GM21381 (cell line): Measurements from ENCODE around the gene EHF.
A peak's percentile ranks its signal among the peaks of the same experiment; 100 is the strongest.

ENCODE experiments used
- ATAC-seq: cut with Tn5 transposase; IDR thresholded peaks from one replicate; pipeline ENCODE4 v1.9.1; 2021; ENCODE audit warnings: mild to moderate bottlenecking, moderate library complexity; ENCODE audit not compliant: unreplicated experiment

EHF gene

DNA sequence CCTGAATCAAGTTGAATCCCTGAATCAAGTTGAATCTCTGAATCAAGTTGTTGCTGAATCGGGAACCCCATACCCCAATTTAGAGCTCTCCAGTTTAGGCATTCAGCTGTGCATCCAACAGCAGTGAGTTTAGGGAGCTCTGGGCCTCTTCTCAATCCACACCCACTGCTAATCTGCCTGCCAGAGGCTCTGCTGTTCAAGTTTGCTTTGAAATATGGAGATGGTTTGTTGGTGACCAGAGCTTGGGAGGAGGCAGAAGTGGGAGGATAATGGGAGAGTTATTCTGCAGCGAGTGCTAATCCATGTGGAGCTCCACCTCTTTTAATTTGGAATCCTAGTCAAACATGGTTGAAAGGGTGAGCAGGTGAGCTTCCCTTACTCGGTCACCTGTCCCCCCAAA, 22.4 kb downstream of the EHF start:
- no peak for ATAC-seq

DNA sequence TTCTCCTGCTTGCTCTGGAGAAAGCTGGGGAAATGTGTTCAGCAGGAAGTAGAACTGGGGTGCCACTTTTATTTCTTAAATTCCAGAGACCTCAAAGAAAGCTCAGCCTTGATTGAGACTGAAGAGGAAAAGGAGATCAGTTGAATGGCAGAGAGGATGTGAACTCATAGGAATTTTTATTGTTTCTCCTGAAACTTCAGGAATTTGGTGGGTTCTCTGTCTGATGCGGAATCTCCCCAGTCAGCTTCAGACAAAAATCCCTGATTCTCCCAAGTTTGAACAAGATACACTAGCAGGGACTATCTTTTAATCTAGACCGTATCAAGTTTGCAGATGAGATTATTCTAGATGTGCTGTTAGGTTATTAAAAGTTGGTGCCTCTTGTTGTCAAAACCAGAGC, 23.0 kb downstream of the EHF start:
- no peak for ATAC-seq

DNA sequence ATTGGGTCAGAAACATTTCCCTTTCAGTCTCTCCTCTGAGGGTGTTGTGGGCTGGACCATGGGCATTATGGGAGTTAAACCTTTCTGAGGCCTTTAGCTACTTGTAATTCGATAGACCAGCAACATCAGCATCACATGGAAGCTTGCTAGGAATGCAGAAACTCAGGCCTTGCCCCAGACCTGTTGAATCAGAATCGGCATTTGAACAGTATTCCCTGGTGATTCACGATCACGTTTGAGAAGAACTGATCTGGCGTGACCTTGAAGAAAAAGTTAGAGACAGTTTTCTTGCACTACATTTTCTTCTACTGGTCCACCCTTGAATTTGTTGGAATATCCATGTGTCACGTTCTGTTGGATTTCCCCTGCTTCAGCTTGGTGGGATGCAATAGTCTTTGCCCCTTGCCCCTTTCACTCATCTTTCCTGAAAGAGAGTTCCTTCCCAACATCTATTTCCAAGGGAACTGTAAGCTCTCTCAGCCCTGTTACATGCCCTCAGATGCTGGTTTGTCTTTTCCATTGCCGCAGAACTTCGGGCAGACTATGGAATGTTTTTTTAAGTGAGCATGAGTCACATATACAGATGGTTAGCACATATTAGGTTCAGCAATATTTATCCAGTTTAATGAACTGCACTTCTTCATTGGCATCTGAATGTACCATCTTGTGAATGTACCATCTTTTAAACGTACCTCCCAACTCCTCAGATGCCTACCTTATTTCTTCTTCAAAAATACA, 23.9 kb downstream of the EHF start:
- no peak for ATAC-seq

DNA sequence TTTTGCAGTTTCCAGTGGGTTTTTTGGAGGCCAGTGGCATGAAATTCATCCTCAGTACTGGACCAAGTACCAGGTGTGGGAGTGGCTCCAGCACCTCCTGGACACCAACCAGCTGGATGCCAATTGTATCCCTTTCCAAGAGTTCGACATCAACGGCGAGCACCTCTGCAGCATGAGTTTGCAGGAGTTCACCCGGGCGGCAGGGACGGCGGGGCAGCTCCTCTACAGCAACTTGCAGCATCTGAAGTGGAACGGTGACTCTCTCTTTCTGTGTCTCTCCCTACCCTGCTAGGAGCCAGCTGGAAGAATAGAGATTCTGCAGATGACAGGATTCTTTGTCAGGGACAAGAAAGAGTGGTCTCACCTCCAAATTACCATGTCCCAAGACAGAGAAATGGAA, 25.5 kb downstream of the EHF start:
- ATAC-seq: no peak

DNA sequence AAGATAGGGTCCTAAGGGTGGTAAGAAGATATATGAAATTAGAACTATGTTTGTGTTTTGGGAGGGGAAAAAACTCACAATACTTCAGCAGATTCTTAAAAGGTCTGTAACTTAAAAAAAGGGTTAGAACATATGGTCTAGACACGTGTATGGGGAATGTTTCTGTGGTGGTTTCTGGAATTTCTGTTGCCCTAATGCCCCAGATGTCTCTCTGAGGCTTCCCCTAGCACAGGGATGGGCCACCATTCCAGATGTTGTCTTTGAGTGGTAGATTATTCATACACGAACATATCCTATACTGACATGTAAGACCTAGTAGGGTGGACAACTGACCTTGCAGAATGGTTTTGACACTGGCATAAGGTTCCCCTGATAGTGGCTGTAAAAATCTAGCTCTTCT, 26.2 kb downstream of the EHF start:
- no peak for ATAC-seq

DNA sequence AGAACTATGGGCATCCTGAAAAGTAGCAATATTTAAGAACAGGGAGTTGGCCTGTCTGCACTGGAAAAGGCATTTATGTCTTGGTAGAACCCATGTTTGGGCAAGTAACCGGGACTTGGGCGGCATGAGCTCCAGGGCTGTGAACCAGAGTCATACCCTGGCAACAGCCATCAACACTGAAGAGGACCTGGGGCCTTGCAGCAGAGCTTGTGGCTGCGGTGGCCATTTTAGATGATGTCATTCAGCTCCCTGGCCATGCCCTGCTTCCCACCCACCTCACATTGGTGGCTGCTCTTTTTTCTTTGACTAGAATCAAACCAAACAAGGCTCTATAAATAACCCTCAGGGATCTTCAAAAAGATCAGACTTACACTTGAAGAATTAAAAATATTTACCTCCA, 26.6 kb downstream of the EHF start:
- ATAC-seq: no peak

DNA sequence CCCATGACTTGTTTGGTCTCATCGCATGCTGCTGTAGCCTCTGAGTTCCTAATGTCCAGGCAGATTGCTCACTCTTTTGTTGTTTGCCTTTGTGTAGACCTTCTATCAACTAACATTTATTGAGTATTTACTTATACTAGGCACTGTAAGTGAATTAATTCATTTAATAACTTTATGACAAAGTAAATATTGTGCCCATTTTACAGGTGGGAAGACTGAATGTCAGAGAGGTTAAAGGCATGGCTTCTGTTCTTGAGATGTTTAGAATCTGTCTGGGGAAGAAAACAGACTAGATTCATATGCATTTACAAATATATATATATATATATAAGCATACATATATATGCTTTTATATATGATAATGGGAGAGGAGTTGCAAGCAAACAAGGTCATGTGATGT, 27.1 kb downstream of the EHF start:
- ATAC-seq: no peak

DNA sequence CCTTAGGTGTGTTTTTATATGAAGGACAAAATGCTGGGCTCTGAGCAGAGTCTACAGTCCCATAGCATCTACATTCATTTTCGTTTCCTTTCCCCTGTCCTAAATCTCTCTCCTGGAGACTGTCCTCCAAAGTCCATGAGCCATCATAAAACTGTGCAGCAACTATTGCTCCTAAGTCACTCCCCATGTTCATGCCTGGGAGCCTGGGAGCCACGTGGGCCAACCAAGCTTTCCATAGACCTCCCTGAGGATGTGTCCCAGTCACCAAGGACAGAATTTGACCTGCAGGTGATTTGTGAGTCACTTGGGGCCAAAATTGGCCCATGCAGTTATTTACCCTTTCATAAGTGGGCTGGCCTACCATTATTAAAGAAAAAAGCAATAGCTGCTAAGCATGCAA, 28.7 kb downstream of the EHF start:
- ATAC-seq: no peak

DNA sequence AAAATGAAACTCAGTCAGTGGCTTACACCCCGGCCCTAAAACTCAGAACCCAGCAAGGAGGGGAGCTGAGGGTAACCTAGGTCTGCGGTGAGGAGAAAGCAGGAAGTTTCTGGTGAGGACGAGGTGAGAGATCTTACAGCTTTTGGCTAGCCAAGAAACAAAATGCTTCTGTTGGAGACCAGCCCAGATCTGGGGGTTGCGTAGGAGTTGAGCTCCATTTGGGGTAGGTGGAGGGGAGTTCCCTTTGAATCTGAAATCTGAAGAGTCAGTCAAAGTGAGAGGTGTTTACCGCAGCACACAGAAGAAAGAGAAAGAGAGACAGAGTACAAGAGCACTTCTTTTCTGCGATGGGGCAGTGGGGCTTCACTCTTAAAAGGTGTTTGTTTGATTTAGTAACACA, 29.6 kb downstream of the EHF start:
- peak; percentile 93 for ATAC-seq

DNA sequence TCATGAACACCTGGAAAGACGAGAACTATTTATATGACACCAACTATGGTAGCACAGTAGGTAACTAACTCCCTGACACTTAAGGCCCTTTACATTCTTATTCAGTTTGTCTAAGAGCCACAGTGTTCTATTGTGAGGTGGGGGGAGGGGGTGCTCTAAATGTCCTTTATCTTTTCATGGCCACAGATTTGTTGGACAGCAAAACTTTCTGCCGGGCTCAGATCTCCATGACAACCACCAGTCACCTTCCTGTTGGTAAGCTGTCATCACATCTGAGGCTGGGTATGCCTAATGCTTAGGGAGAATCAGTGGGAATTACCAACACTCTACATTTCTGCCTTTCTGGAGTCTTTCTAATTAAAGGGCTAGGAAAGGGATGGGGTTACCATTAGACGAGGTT, 30.7 kb downstream of the EHF start:
- ATAC-seq: no peak

DNA sequence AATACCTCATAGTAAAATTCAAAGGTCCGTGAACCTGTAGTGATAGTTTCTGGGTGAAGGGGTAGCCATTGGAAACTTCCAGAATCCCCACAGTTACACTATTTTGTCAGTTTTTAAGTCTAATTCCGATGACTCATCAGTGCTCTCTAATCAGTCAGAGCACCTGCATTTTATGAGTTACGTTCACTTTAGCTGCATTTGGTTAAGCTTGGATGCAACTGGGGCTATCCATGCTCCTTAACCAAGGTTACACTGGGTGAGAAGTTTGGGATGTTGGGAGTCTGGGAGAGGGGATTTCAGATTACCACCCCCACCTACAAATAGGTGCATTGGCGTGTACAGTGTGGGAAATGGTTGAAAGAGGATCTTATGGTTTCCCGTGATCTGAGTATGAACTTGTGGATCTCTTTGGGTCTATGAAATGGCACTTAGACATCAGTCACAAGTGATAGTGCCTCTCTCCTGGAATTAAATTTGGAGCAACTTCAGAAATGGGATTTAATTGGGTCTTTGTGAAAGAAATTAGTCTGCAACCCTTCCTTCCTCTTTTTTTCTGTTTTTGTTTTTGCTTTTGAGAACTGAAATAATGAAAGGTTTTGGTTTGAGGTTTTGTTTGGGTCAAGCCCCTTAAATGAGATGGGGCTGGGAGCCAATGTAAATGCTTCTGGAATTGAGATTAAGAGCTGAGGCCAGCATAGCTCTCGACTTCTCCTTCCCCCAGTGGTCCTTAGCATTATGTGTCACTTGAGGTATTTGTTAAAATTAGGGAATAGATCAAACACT, 31.5 kb downstream of the EHF start:
- ATAC-seq: no peak

DNA sequence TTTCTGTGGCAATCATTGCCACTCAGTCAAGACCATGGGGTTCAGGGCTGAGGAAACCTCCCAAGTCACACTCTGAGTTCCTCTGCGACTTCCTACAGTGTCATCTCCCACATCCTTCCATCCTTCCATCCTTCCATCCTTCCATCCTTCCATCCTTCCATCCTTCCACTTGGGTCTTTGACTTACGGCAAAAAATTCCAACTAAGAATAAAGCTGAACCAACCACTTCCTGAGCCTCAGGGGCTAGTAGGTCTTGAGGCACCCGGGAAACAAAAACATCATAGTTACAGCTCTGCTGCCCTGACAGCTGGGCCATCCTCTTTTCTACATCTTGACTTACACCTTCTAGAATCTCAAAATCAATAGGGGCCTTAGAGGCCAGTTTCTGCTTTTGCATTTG, 32.1 kb downstream of the EHF start:
- ATAC-seq: no peak

DNA sequence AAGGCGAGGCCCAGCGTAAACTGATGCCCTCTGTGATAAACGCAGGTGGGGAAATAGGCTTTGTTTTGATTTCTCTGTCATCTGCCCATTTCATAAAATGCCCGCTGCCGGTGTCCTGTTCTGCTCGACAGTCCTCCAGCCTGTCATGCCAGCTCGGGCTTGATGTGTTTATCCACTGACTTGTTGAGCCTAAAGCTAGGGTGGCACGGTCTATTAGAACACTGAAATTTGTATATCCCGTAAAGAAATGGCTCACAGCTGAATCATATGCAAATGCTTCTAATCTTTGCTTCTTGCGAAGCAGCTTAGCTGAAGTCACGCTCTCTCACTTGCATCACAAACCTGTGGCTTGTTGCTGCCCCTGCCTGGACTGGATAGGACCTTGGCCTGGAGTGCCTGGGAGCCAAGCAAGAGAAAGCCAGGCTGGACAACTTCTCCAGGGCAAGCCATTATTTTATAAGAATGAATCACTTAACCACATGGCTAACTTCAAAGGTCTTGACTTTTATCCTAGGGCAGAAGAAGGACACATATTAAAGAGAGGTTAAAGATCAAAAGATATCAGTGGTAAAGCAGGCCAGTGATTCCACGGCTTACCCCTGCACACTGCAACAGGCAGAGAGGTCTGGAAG, 33.1 kb downstream of the EHF start:
- ATAC-seq: no peak

DNA sequence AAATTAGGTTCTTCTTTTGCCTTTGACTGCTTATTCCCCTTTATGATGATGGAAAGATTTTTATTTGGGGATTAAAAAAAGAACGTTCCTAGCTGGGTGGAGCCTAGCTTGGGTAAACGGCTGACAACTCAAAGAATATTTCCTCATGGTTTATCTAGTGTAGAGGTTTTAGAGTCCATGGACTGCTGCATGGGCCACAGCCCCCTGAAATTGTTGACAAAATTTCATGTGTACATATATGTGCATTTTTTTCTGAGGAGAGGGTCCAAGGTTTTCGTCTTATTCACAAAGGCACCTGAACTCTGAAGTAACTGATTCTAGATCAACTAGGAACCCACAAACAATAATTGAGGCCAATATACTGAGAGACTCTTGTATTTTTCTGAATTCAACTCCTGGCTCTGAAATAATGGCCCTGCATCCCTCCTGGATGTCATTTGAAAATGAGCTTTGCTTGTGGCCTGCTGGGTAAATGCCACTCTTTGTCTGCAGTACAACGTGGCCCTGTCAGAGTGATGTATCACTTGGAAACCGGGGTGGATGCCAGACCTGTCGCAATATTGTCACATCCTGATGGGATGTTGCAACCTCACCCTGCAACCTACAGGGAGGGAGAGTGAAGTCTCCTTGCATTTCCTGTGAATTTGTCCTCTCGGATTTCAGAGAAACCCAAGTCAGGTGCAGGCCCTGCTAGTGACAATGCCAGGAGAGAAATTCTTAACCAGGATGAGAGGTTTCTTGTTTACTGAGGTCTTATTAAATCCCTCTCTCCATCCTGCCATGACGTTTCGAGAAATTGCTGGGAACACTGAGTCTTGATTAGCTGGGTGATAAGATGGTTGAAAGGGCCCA, 33.8 kb downstream of the EHF start:
- no peak for ATAC-seq

DNA sequence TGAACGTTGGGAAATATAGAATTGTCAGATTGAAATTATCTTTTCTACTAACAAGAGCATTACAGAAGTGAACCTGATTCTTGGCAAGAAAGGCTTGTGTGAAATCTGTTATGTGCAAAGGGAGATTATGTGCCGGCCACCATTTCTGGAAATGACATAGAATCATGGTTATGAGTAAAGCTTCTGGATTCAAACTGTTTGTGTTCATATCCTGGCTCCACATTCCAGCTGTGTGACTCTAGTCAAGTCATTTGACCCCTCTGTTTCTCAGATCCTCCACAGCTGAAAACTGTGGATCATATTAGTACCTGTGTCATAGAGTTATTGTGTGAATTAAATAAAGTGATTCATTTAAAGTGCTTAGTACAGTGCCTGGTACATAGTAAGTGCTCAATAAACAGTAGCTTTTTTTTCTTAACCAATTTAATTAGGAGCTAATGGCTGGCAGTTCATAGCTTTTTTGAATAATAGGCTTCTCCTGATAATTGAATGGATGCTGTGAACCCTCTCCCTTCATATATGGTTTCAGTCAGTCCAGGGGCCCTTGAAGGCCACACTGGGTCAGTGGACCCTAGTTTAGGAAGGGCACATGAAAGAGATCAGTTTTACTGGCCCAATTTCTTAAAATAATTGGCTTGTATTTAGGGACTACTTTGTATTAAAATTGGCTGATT, 34.6 kb downstream of the EHF start:
- ATAC-seq: no peak

DNA sequence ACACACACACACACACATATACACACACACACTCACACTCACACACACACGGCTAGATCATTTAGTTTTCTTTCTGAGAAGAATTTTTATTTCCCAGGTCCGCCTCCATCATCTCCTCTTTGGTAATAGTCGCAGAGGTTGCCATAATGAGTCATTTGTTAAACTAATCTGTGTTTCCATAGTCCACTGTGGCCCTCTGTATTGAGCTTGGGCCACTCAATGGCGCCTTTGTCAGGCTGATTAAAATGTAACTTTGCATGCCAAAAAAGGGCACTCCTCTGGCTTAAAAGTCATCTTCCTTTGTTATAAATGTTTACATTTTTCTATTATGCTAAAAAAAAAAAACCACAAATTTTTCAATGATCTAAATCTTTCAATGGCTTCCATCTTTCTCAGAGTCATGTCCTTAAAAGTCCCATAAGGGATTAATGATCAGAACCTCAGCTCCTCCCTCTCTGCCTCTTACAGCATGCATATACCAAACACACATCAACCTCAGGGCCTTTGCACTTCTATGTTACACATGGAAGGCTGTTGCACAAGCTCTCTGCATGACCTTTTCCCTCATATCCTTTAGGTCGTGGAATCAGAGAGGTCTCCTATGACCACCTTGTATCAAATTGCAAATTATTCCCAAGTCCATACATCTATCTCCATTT, 35.3 kb downstream of the EHF start:
- no peak for ATAC-seq

DNA sequence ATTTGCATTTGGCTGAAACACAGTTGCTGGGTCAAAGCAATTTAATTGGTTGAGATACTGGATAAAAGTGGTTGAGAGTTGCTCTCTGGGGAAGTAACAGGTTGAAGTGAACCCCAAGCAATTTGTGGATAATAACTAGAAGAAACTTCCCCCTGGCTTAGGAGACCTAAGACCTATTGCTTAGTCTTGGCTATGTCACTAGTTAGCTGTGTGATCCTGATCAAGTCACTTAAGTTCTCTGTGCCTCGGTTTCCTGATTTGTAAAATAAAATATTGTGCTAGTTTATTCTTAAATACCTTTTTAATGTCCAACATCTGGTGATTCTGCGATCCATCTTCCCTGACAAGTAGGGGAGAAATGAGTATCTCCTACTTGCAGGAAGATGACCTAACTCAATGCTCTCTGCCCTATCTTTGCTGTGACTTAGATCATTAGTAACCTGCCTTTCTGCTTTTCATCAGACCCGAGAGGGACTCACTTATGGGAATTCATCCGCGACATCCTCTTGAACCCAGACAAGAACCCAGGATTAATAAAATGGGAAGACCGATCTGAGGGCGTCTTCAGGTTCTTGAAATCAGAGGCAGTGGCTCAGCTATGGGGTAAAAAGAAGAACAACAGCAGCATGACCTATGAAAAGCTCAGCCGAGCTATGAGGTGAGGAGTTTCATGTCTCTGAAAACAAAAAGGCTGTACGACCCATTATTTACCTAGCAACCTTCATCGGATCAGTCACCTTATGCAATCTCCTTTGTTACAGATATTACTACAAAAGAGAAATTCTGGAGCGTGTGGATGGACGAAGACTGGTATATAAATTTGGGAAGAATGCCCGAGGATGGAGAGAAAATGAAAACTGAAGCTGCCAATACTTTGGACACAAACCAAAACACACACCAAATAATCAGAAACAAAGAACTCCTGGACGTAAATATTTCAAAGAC, 37.5 kb downstream of the EHF start:
- ATAC-seq: no peak

DNA sequence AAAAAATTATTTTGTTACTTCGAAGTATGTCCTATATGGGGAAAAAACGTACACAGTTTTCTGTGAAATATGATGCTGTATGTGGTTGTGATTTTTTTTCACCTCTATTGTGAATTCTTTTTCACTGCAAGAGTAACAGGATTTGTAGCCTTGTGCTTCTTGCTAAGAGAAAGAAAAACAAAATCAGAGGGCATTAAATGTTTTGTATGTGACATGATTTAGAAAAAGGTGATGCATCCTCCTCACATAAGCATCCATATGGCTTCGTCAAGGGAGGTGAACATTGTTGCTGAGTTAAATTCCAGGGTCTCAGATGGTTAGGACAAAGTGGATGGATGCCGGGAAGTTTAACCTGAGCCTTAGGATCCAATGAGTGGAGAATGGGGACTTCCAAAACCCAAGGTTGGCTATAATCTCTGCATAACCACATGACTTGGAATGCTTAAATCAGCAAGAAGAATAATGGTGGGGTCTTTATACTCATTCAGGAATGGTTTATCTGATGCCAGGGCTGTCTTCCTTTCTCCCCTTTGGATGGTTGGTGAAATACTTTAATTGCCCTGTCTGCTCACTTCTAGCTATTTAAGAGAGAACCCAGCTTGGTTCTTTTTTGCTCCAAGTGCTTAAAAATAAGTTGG, 38.3 kb downstream of the EHF start:
- no peak for ATAC-seq
